GM21737 (cell line): ENCODE measurements around the gene IQSEC3.
"Not testable (repeated sequence)": the region's sequence is repeated elsewhere in the genome, so short reads cannot be mapped to it uniquely, and the experiment has no call there.

Source experiments
- ATAC-seq: cut with Tn5 transposase; IDR thresholded peaks from one replicate; pipeline ENCODE4 v1.9.1; 2021; ENCODE audit warnings: mild to moderate bottlenecking, moderate library complexity; ENCODE audit not compliant: unreplicated experiment

The IQSEC3 gene

GRCh38 chr12:109872-110271 is 43.3 kb downstream of the IQSEC3 start:
- no peak for ATAC-seq

DNA sequence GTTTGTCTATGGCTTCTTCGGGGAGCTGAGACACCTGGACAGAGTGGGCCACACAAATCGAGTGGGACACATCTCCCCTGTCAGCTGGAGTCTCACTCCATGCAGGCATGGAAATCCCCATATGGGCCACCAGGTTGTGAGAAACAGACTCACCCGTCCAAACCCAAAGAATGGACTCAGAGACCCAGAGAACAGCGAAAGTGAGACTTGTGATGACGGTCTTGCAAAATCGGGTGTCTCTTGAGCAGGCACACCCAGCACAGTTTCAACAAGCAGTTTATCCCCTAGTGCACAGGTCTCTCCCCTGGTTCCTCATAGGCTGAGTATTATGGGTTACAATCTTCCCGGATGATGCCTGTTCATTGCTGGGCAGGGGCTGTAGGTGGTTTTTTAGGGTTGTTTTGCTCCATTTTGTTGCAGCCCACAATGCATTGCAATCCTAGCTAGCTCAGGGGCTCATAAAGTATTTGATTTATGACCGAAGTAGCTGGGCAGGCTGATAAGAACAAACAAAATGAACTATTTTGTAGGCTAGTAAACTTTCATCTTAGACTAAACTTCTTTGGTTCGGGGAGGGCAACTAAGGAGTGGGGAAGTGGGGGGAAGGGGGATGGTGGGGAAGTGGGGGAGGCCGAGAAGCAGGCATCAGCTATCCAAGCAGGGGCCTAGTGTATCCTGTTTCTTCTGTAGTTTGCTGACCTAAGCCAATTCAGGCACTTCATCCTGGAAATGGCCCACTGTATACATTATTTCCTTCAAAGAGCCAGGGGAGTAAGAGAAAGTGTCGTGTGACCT is 45.3 kb downstream of the IQSEC3 start:
- no peak for ATAC-seq

DNA sequence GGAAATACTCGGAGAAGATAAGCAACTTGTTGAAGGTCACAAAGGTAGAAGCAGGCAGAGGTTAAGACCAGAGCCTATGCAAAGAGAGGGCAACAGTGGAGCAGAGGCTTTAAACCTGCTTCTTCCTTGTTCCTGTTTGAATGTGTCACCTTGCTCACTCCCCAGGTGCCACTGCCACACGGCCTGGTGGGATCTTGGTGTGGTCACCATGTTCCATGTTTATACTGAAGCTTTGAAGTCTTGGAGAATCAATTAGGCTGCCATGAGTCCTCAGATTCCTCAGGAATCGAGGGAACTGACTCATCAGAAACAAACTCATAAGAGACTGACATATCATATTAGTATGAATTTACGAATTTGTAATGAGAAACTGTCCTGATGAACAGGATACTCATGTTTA is 46.8 kb downstream of the IQSEC3 start:
- ATAC-seq, result no peak

DNA sequence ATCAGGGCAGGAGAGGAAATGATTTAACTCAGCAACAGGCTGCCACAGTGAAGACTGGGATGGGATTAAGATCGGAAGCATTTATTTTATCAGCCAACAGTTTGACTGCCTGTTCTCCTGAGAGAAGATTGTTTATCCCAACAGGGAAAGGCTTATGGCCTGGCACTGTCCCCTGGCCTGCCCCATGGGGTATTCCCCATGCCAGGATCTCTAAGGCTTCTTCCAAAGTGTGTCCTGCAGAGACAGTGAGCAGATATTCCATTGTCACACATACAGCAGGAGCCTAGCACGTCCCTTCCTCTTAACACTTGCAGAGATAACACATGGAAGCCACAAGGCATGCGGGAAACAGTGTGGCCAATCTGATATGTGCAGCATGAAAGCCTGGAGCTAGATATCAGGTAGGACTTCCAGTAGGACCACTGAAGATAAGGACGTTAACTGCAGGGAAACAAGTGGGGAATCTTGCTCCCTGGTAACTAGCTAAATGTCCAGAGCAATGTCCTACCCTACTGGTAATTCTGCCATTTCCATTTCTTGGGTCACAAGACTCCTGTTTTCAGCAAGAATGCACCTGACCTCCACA is 48.2 kb downstream of the IQSEC3 start:
- no peak for ATAC-seq

- ATAC-seq, result no peak
Observed at GRCh38 chr12:115518-115917, 49.0 kb downstream of the IQSEC3 start.

GRCh38 chr12:115960-116915 is 49.7 kb downstream of the IQSEC3 start:
- no peak for ATAC-seq

DNA sequence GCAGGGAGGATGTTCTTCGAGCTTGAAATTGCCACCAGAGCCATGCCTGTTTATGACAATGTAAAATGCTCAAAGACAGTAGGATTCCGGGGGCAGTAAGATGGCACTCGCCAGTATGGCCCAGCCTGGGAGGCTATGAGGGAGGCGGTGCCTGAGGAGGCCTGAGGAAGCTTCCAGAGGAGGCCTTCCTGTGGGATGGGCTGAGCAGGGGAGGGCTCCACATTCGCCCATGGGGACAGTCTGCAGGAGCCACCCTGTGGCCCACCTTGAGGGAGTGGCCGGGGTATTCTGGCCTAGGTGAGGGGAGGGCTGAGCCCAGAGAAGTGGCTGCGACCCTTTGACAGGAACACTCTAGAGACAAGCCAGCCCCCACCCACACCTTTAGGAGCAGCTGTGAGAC is 50.7 kb downstream of the IQSEC3 start:
- ATAC-seq, result no peak

DNA sequence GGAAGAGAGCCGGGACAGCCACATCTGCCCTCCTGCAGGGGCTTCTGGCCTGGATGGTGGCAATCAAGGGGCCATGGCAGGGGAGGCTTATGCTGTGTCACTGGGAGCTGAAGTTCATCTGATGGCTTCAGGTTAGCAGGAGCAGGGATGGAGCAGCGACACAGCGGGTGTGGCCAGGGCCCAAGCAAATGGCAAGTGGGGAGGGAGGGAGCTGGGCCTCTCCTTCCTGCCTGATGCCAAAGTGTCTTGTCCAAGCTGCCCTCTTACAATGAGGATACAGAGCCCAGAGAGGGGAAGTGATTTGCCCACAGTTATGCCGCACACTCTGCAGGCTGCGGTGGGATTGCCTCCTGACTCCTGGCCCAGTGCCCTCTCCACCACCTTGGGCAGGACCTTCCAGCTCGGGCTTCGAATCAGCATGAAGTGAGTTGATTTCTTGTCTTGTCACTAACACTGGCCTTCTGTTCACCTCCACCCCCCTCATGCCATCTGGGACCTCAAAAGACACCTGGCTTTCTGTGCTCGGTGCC is 51.3 kb downstream of the IQSEC3 start:
- no peak for ATAC-seq

DNA sequence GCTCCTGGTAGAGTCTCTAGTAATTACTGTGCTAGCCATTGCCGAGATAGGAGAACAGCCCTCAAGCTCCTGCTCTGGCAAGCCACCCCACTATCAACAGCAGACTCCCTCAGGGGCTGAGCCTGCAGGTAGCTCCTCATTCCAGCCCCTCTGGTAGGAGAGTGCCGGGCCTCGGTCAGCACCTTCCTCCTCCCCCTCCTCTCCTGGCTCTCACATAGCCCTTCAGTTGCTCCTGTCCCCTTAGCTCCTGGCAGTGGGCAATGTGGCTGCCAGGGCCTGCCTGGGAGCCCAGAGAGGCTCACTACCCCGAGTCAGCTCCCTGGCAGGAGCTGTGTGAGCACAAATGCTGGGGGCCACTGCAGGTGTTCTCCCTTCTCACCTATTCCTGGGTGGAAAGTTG is 52.0 kb downstream of the IQSEC3 start:
- ATAC-seq, result no peak

- ATAC-seq, result no peak
Observed at GRCh38 chr12:120951-121350, 54.4 kb downstream of the IQSEC3 start.

- ATAC-seq, result no peak
Observed at GRCh38 chr12:121647-122046, 55.1 kb downstream of the IQSEC3 start.

GRCh38 chr12:125075-125474 is 58.5 kb downstream of the IQSEC3 start:
- no peak for ATAC-seq

DNA sequence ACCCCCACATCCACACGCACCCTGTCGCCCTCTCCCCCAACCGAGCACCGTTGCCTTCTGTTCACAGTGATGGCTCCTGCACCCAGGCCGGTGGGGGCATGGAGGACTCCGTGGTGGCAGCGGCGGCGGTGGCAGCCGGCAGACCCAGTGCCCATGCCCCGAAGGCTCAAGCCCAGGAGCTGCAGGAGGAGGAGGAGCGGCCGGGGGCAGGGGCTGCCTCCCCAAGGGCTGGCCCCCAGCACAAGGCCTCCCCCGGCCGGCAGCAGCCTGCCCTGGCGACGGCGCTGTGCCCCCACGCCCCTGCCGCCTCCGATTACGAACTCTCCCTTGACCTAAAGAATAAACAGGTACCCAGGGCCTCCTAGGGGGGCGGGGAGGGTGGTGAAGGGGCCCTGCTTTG is 59.0 kb downstream of the IQSEC3 start:
- no peak for ATAC-seq

GRCh38 chr12:128079-128478 is 61.5 kb downstream of the IQSEC3 start:
- no peak for ATAC-seq

- no peak for ATAC-seq
Observed at GRCh38 chr12:129001-129400, 62.4 kb downstream of the IQSEC3 start.

DNA sequence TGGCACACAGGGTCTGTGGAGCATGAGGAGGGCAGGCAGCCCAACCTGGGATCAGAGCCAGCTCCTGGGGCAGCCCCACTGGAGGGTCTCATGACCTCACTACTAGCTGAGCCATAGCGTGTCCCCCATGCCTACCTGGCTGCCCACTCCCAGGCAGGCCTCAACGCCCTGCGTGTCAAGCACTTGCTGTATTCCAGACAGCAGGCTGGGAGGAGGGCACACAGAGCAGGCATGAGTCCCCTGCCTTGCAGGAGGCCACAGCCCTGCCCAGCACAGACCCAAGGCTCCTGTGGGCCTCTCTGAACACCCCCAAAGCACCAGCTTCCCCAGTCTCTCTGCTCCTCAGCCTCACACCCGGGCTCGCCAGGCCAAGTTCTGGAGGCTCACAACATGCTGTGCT is 64.0 kb downstream of the IQSEC3 start:
- ATAC-seq, result no peak

- no peak for ATAC-seq
Observed at GRCh38 chr12:131008-131407, 64.4 kb downstream of the IQSEC3 start.

DNA sequence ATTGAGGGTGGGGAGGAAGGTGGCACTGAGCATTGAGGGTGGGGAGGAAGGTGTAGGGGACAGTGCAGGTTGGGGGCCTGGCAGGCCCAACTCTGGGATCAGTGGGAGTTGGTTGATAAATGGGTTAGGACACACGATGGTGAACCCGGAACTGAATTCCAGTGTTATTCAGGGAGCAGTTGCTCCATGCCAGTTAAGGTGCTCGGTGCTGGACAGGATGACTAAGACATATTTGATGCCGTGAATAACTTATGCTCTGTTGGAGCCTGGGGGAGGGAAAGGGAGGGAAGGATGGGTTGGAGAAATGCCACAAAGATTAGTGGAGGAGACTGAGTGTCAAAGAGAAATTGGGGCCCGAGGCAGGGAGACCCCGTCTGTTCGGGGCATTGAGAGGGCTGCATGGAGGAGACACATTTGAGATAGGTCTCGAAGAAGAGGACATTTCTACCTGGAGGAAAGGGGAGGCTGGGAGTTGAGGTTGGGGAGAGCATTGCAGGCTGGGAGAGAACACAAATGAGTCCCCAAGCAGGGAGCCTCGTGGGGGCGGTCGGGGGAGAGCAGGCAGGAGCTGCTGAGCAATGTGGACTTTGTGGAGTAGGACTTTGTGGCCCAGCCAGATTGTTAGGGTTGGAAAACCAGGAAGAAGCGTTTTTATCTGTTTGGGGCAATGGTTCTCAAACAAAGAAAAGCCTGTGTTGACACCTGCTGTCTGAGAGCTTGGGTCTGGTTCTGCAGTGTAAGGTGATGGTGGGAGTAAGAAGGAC is 65.3 kb downstream of the IQSEC3 start:
- no peak for ATAC-seq

- ATAC-seq, result not testable (repeated sequence)
Observed at GRCh38 chr12:133616-134232, 67.2 kb downstream of the IQSEC3 start.

GRCh38 chr12:135138-135537 is 68.6 kb downstream of the IQSEC3 start:
- ATAC-seq, result no peak
